ENCODE results near the gene RNF208. TPM values are rescaled to one million over a fixed set of nuclear protein-coding genes. Genes with fewer than 3 reads are reported as not detected.
A peak's percentile ranks its signal among the peaks of the same experiment; 100 is the strongest.
"Not testable (repeated sequence)": the region's sequence is repeated elsewhere in the genome, so short reads cannot be mapped to it uniquely, and the experiment has no call there.

The RNF208 gene
- total RNA-seq, 1 experiment from 2014 or later, result not detected

- peaks cover 25% of the 10 kb centered on the region for H3K36me3 ChIP-seq
- no peak for DNase-seq
- no peak overlapping the region for H3K4me3 ChIP-seq
- H3K9me3 ChIP-seq, result no peaks in the 10 kb centered on the region
- no peaks in the 10 kb centered on the region for H3K27me3 ChIP-seq
Measured at GRCh38 chr9:137243626-137244485, 21.8 kb upstream of the RNF208 start.

DNA sequence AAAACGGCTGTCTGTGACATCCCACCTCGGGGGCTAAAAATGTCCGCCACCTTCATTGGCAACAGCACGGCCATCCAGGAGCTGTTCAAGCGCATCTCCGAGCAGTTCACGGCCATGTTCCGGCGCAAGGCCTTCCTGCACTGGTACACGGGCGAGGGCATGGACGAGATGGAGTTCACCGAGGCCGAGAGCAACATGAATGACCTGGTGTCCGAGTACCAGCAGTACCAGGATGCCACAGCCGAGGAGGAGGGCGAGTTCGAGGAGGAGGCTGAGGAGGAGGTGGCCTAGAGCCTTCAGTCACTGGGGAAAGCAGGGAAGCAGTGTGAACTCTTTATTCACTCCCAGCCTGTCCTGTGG lies 21.2 kb upstream of the RNF208 start:
- not testable (repeated sequence) for DNase-seq, H3K27me3 ChIP-seq, H3K4me3 ChIP-seq, H3K9me3 ChIP-seq
- H3K36me3 ChIP-seq, result peaks cover 25% of the 10 kb centered on the region

- no peaks in the 10 kb centered on the region for H3K9me3 ChIP-seq
- no peaks in the 10 kb centered on the region for H3K27me3 ChIP-seq
- peaks cover 25% of the 10 kb centered on the region for H3K36me3 ChIP-seq
- peak overlapping the region; percentile 92 for H3K4me3 ChIP-seq
- DNase-seq, result no peak
Measured at GRCh38 chr9:137242269-137243203, 20.5 kb upstream of the RNF208 start.

- H3K4me3 ChIP-seq, result peak overlapping the region; percentile 92
- no peaks in the 10 kb centered on the region for H3K27me3 ChIP-seq
- H3K36me3 ChIP-seq, result peaks cover 25% of the 10 kb centered on the region
- peak; percentile 71 for DNase-seq
- H3K9me3 ChIP-seq, result no peaks in the 10 kb centered on the region
Measured at GRCh38 chr9:137241490-137242268, 19.6 kb upstream of the RNF208 start.

DNA sequence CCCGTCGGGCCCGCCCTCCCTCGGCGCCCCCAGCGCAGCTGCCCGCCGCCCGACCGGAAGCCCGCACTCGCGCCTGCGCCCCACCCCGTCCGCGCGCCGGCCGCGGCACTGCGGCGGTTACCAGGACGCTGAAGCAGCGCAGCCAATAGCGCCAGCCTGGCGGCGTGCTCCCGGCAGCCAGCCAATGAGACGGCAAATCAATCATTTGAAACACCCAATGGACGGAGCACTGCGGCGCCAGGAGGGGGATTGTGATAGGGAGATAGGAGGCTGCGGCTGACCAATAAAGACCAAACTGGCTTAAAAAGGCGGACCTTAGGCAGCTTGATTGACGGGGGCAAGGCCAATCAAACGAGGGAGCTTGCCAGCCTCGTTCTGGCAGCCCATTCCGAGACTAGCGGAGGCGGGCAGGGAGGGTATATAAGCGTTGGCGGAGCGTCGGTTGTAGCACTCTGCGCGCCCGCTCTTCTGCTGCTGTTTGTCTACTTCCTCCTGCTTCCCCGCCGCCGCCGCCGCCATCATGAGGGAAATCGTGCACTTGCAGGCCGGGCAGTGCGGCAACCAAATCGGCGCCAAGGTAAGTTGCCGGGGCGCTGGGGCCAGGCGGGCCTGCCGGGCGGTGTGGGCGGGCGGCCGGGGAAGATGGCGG lies 18.9 kb upstream of the RNF208 start, which contains the start of gene TUBB4B:
Gene TUBB4B (plus strand): TSS at position 447 of the 649 bp plus-strand sequence. CDS start 74 bp downstream, at position 521.
- DNase-seq, result peak; percentile 99
- Histone ChIP-seq H3K4me3 (peak within 1 kb of the TSS; percentile 92), H3K27me3 (no peaks in the 10 kb centered on the region), H3K36me3 (peaks cover 25% of the 10 kb centered on the region), H3K9me3 (no peaks in the 10 kb centered on the region)

DNA sequence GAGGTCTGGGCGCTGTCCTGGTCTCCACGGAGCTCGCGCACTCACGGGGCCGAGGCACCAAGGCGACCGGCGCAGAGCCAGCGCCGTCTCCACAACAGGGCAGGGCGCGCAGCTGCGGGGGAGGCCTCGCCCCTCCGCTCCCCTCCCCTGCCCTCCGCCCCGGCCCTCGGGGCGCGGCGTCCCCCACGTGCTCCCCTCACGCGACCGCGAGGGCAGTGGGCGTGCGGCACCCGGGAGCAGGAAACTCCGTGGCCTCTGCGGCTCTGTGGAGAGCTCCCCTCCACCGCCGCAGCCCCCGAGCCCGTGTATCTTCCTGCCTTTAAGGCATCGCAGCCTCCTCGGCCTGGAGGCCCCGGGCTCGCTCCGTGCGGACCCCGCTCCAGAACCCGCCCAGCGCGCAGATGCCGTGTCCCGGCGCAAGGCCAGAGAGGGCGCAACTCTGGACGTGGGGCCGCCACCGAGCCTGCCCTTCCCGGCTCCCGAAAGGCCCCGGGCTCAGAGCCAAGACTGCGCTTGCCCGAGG lies 18.3 kb upstream of the RNF208 start:
- H3K36me3 ChIP-seq, result peaks cover 25% of the 10 kb centered on the region
- H3K9me3 ChIP-seq, result no peaks in the 10 kb centered on the region
- H3K4me3 ChIP-seq, result peak overlapping the region; percentile 59
- no peaks in the 10 kb centered on the region for H3K27me3 ChIP-seq
- DNase-seq, result peak; percentile 89

DNA sequence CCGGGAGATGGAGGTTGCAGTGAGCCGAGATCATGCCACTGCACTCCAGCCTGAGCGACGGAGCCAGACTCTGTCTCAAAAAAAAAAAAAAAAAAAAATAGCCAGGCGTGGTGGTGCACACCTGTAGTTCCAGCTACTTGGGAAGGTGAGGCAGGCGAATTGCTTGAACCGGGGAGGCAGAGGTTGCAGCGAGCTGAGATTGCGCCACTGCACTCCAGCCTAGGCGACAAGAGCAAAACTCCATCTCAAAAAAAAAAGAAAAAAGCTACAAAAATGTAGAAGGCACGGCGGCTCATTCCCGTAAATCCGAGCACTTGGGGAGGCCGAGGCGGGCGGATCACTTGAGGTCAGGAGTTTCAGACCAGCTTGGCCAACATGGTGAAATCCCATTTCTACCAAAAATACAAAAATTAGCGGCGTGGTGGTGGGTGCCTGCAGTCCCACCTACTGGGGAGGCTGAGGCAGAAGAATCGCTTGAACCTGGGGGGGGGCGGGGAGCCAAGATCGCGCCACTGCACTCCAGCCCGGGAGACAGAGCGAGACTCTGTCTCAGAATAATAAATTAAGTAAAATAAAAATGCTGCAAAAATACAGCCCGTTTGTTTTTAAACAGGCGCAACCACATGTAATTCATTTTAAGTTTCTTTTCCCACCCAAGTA lies 17.6 kb upstream of the RNF208 start:
- not testable (repeated sequence) for H3K9me3 ChIP-seq, H3K27me3 ChIP-seq, DNase-seq
- Histone ChIP-seq H3K36me3 (peaks cover 25% of the 10 kb centered on the region), H3K4me3 (peak overlapping the region; percentile 59)

- Histone ChIP-seq H3K36me3 (peaks cover 15% of the 10 kb centered on the region), H3K9me3 (no peaks in the 10 kb centered on the region), H3K4me3 (no peak overlapping the region), H3K27me3 (no peaks in the 10 kb centered on the region)
- DNase-seq, result no peak
Measured at GRCh38 chr9:137237759-137238726, 16.0 kb upstream of the RNF208 start.

GRCh38 chr9:137236936-137237421 lies 14.9 kb upstream of the RNF208 start:
- no peak overlapping the region for H3K4me3 ChIP-seq
- no peak for DNase-seq
- H3K27me3 ChIP-seq, result no peaks in the 10 kb centered on the region
- no peaks in the 10 kb centered on the region for H3K9me3 ChIP-seq
- H3K36me3 ChIP-seq, result peaks cover 5% of the 10 kb centered on the region

DNA sequence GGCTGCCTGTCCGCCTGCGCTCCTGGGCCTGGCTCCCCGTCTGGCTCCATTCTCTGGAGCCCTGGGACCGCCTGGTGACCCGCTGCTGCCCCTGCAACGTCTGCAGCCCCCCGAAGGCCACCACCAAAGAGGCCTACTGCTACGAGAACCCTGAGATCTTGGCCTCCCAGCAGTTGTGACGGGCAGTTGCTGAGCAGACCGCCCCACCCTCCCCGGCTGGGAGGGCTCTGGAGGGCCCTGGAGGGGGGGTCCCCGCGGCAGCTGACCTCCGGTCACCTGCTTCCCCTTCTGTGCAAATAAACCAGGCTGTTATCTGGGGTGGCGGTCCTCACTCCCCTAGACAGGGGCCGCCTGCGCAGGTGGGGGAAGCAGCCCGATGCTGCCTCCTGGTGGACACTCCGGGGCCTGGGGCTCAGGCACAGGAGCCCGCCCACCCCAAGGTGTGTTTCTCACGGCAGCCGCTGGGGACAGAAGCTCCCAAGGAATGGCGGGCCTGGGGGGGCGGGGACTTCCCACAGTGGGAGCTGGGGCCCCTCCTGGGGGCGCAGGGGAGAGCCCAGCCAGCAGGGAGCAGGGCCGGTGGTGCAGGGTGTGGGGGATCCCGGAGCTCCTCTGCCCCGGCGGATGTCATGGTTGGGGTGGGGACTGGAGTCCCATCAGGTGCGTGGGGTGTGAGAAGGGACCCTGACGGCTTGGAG lies 14.3 kb upstream of the RNF208 start:
- no peaks in the 10 kb centered on the region for H3K36me3 ChIP-seq
- DNase-seq, result peak; percentile 76
- no peaks in the 10 kb centered on the region for H3K9me3 ChIP-seq
- no peaks in the 10 kb centered on the region for H3K27me3 ChIP-seq
- no peak overlapping the region for H3K4me3 ChIP-seq

- no peaks in the 10 kb centered on the region for H3K27me3 ChIP-seq
- no peaks in the 10 kb centered on the region for H3K9me3 ChIP-seq
- H3K36me3 ChIP-seq, result no peaks in the 10 kb centered on the region
- H3K4me3 ChIP-seq, result no peak overlapping the region
- no peak for DNase-seq
Measured at GRCh38 chr9:137235424-137236237, 13.6 kb upstream of the RNF208 start.

- no peaks in the 10 kb centered on the region for H3K9me3 ChIP-seq
- no peaks in the 10 kb centered on the region for H3K27me3 ChIP-seq
- no peaks in the 10 kb centered on the region for H3K36me3 ChIP-seq
- H3K4me3 ChIP-seq, result no peak overlapping the region
- DNase-seq, result no peak
Measured at GRCh38 chr9:137234758-137235423, 12.9 kb upstream of the RNF208 start.

All from MG63 (cell line).